NT2/D1 (cell line): ENCODE measurements around the gene GOLPH3.

Experiments
- SUZ12 ChIP-seq: IDR thresholded peaks from 2 replicates; pipeline ENCODE4 v1.6.1; 2011; ENCODE audit not compliant: insufficient read length, insufficient read depth; ENCODE audit errors: extremely low read depth
- YY1 ChIP-seq: IDR thresholded peaks from 2 replicates; pipeline ENCODE4 v1.6.1; 2011; ENCODE audit not compliant: insufficient read length, insufficient read depth
- ZNF274 ChIP-seq: IDR thresholded peaks from 2 replicates; pipeline ENCODE4 v1.6.1; 2011; ENCODE audit warnings: mild to moderate bottlenecking, low read depth, low read length

GRCh38 chr5:32160228-32160627 is 13.9 kb downstream of the GOLPH3 start:
- TF ChIP-seq YY1 (no peak), ZNF274 (no peak), SUZ12 (no peak)
